Left lung (tissue), 10 donors: ENCODE data around the gene ALDH1A1. TPM values are rescaled to one million over a fixed set of nuclear protein-coding genes. Genes with fewer than 3 reads are reported as not detected.

ENCODE experiments used
- ATAC-seq: fragments of 200-7000 bp; cut with Tn5 transposase; one replicate; pipeline ENCODE4 v1.9.1; 2020; ENCODE audit warnings: moderate library complexity
- DNase-seq, 4 donors: peaks; one replicate each; pipeline ENCODE4 v3.0.0-alpha.2; 2013 to 2020
- H3K27ac ChIP-seq, 2 donors: fragments of 200-600 bp; sonication (generic) in 1 of 2; one replicate each; pipeline versions ENCODE4 v1.5.0 to v1.8.0; 2020 to 2021
- H3K27me3 ChIP-seq, 2 donors: fragments of 200-600 bp; sonication (generic) in 1 of 2; one replicate each; pipeline versions ENCODE4 v1.5.0 to v1.8.0; 2020 to 2021
- H3K36me3 ChIP-seq, 2 donors: fragments of 200-600 bp; sonication (generic) in 1 of 2; one replicate each; pipeline versions ENCODE4 v1.5.0 to v1.8.0; 2020 to 2021
- H3K4me1 ChIP-seq, 2 donors: fragments of 200-600 bp; one replicate each; pipeline ENCODE4 v1.8.0; 2021
- H3K4me3 ChIP-seq, 2 donors: fragments of 200-600 bp; sonication (generic) in 1 of 2; one replicate each; pipeline versions ENCODE4 v1.5.0 to v1.8.0; 2020 to 2021; ENCODE audit warnings: mild to moderate bottlenecking in 1 of 2
- H3K9me3 ChIP-seq, 2 donors: fragments of 200-600 bp; sonication (generic) in 1 of 2; one replicate each; pipeline versions ENCODE4 v1.5.0 to v1.8.0; 2020 to 2021
- intact Hi-C, 2 donors: fragments of 100-400 bp; cut with DNase I; formaldehyde crosslinking; loops; one replicate each; pipeline versions ENCODE4 v1.11.2 to v1.14.2; 2022
- polyA plus RNA-seq, 6 donors: library from polyadenylated mRNA; unstranded; fragments of 120-200 nt; gene quantifications; one replicate each; pipeline ENCODE4 v1.2.1, GENCODE V29; 2013; ENCODE audit not compliant: insufficient read length in 6 of 6
- total RNA-seq, 2 donors: library from RNA; stranded (reverse); fragmentation: NEBNext Ultra II Directional; extraction: Animal tissue kit (Norgen Biotek cat#: 25700); gene quantifications; one replicate each; pipeline ENCODE4 v1.2.1, GENCODE V29; 2021
- TF ChIP-seq, protein P1 (sequence below), 2 donors: fragments of 200-600 bp; sonication (generic) in 1 of 2; IDR thresholded peaks; one replicate each; pipeline versions ENCODE4 v1.5.0 to v1.8.0; 2021; ENCODE audit warnings: antibody characterized with exemption in 2 of 2
- donor health status: DM: no; HTN: yes; CAD: no.
- donor health status: DM: no; HTN: no; CAD: no.

ALDH1A1 gene
- total and polyA plus RNA-seq, 8 donors = 23.2 to 126 (median 46.6) TPM

GRCh38 chr9:72932619-72933018 lies 20.2 kb downstream of the ALDH1A1 start:
- no peak for ATAC-seq
- Histone ChIP-seq H3K27me3 (no peaks in the 10 kb centered on the region), H3K9me3 (no peaks in the 10 kb centered on the region), H3K4me3 (no peak overlapping the region), H3K4me1 (peaks cover 0 to 6% of the 10 kb centered on the region in 2 donors), H3K27ac (no peak overlapping the region), H3K36me3 (no peaks in the 10 kb centered on the region)
- intact Hi-C loops = no loop called here
- DNase-seq = no peak
- TF ChIP-seq, protein P1, sequence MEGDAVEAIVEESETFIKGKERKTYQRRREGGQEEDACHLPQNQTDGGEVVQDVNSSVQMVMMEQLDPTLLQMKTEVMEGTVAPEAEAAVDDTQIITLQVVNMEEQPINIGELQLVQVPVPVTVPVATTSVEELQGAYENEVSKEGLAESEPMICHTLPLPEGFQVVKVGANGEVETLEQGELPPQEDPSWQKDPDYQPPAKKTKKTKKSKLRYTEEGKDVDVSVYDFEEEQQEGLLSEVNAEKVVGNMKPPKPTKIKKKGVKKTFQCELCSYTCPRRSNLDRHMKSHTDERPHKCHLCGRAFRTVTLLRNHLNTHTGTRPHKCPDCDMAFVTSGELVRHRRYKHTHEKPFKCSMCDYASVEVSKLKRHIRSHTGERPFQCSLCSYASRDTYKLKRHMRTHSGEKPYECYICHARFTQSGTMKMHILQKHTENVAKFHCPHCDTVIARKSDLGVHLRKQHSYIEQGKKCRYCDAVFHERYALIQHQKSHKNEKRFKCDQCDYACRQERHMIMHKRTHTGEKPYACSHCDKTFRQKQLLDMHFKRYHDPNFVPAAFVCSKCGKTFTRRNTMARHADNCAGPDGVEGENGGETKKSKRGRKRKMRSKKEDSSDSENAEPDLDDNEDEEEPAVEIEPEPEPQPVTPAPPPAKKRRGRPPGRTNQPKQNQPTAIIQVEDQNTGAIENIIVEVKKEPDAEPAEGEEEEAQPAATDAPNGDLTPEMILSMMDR (IDR thresholded peaks at IDR 0.05) = no peak

DNA sequence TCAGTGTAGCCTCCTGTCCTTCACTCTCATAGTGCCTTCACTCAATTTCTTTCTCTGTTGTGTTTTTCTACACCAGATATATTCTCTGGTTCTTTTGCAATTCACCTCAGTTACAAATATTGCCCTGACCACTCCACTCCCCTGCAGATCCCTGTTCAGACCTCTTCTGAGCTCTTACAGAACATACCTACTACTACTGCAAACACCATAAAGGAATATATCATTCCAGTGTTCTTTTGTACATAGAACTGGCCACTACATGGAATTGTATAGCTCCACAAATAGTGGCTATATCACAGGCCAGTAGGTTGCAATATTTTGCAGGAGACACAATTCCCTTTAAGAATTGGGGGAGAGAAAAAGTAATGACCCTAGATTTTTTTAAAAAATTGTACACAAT lies 21.0 kb downstream of the ALDH1A1 start:
- ATAC-seq (peak; percentile 50), DNase-seq (no peak)
- Histone ChIP-seq H3K4me1 (peaks cover 0 to 6% of the 10 kb centered on the region in 2 donors), H3K36me3 (no peaks in the 10 kb centered on the region), H3K4me3 (no peak overlapping the region), H3K9me3 (no peaks in the 10 kb centered on the region), H3K27ac (no peak overlapping the region), H3K27me3 (no peaks in the 10 kb centered on the region)
- intact Hi-C loops = no loop called here
- TF ChIP-seq, protein P1 (IDR thresholded peaks at IDR 0.05) = no peak

DNA sequence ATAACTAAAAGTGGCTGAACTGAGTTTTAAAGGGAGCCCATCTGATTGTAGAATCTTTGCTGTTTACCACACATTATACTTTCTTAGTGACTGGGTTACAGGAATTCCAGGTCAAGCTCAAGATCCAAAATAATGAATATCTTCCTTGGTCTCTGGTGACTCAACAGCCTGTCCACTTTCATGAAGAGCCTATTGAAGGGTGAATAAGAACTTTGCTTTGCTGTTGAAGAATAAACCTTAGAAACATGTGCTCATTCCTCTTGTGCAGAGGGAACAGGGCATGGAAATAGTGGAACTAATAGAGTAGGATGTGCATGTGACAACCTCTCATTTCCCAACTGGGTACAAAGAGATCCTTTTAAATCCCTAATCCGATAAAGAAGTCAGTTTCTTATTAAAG lies 21.4 kb downstream of the ALDH1A1 start:
- Histone ChIP-seq H3K27me3 (no peaks in the 10 kb centered on the region), H3K4me3 (no peak overlapping the region), H3K36me3 (no peaks in the 10 kb centered on the region), H3K4me1 (peaks cover 0 to 6% of the 10 kb centered on the region in 2 donors), H3K9me3 (no peaks in the 10 kb centered on the region), H3K27ac (no peak overlapping the region)
- no peak for DNase-seq
- TF ChIP-seq, protein P1 (IDR thresholded peaks at IDR 0.05) = no peak
- intact Hi-C loops = no loop called here
- ATAC-seq = peak; percentile 96

- Histone ChIP-seq H3K27ac (no peak overlapping the region), H3K27me3 (no peaks in the 10 kb centered on the region), H3K4me3 (no peak overlapping the region), H3K36me3 (no peaks in the 10 kb centered on the region), H3K4me1 (peaks cover 3 to 6% of the 10 kb centered on the region in 2 donors), H3K9me3 (no peaks in the 10 kb centered on the region)
- intact Hi-C loops = no loop called here
- TF ChIP-seq, protein P1 (IDR thresholded peaks at IDR 0.05) = no peak
- DNase-seq (no peak), ATAC-seq (no peak)
These were observed 22.0 kb downstream of the ALDH1A1 start for GRCh38 chr9:72930828-72931227.

DNA sequence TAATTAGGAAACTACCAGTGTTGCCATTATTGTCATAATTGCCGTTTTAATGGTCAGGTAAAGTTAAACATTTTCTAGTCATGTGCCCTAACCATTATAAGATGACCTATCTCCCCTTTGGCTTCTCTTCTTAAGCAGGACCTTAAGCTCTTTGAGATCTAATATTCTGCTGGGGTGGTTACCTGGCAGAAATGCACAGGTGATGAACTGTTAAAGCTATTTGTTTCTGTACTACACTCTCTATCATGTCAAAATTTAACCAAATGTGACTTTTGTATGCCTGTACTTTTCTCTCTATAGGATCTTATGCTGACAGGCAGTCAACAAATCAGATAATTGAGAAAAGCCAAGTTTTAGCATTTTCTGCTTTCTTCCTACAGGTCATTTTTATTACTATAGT lies 23.3 kb downstream of the ALDH1A1 start:
- peaks cover 11 to 16% of the 10 kb centered on the region in 2 donors for H3K4me1 ChIP-seq

More for the DNA sequence above, 23.3 kb downstream of the ALDH1A1 start:
- Histone ChIP-seq H3K4me3 (no peak overlapping the region), H3K9me3 (no peaks in the 10 kb centered on the region), H3K27me3 (no peaks in the 10 kb centered on the region), H3K36me3 (no peaks in the 10 kb centered on the region), H3K27ac (no peak overlapping the region)
- intact Hi-C loops = no loop called here
- no peak for DNase-seq
- no peak for ATAC-seq
- TF ChIP-seq, protein P1 (IDR thresholded peaks at IDR 0.05) = no peak
